Jurkat, Clone E6-1 (cell line): Measurements from ENCODE around the gene MVB12B.
"Not testable (repeated sequence)": the region's sequence is repeated elsewhere in the genome, so short reads cannot be mapped to it uniquely, and the experiment has no call there.

Experiments
- DNase-seq: peaks from one replicate; pipeline ENCODE4 v3.0.0-alpha.2; 2011; ENCODE audit warnings: low read depth, low spot score
- H3K4me3 ChIP-seq: 2 replicates; pipeline ENCODE4 v1.5.1; 2011; ENCODE audit warnings: mild to moderate bottlenecking, low read length, control low read depth, moderate library complexity

MVB12B gene

DNA sequence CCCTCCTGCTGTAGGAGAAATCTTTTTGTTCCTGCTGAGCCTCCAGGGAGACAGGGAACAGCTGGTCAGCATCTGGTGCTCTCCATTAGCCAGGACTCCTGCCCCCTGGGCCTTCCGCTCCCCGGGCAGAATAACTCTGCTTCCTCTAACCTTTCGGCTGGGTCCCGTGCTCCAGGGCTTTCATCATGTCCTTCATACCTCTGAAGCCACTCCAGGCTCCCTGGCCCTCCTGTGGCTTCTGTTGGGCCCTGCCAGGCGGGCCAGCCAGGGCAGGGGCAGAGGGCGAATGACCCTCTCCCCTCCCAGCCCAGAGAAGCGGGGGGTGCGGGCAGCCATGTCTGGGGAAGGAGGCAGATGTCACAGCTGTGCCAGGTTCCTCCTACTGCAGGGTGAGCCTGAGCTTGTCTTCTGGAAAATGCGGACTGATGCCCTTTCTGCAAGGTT lies 205.4 kb downstream of the MVB12B start:
- no peak for DNase-seq
- no peak overlapping the region for H3K4me3 ChIP-seq

DNA sequence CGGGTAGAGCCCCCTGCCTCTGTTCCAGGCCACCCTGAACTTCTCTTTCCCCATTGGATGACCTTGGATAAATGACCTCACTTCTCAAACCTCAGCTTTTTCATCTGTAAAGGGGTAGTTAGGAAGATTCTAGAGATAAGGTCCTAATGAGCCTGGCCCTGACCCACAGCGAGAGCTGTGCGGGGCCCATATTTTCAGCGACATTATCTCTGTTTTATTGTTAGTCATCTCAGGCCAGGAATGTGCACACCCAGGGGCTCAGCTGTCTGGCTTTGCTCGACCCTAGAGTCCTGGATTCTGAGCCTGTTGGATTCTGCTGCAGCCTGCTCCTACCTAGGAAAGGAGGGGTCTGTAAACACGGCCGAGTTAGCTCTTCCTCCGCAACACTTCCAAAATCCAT lies 205.9 kb downstream of the MVB12B start:
- DNase-seq: no peak
- no peak overlapping the region for H3K4me3 ChIP-seq

DNA sequence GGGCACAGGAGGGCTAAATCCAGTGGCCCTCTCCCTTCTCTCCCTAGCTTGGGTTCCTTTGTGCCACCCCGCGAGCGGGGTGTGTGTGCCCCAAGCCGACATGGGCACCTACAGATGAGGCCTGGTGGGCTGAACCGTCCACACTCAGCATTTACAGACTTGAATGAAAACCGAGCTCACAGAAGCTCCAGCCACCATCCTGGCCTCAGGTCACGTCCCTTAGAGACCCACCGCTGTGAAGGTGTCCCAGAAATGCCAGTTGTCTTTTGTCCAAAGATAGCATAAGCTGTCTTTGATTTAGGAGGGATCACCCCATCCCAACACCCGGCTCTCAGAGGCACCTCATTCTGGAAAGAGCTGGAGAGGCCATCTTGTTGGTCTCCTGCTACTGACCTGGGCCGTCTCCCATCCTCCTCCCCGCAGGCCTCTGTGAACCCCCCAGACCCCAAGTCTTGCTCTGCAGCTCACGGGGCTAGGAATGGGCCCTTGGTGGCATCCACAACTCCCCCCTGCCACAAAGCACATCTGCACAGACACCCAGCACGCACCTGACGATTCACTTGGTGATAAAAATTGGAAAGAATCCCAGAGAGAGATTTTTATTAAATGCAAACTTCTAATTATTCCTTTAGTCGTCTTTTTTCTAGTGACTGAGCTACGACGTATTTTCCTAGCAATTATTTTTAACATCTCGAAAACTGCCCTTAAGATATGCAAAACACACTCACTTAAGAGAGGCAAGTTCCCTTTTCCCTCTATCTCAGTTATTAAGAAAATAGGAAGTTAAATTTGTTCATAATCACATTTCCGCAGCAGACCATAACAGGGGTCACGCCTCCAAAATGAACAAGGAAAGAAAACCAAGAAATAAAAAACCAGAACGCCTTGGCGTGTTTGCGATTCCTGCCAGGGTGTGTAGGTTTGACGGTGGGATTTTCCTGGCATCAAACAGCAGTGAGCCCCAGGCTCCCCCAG lies 206.6 kb downstream of the MVB12B start:
- no peak for DNase-seq
- H3K4me3 ChIP-seq: no peak overlapping the region

DNA sequence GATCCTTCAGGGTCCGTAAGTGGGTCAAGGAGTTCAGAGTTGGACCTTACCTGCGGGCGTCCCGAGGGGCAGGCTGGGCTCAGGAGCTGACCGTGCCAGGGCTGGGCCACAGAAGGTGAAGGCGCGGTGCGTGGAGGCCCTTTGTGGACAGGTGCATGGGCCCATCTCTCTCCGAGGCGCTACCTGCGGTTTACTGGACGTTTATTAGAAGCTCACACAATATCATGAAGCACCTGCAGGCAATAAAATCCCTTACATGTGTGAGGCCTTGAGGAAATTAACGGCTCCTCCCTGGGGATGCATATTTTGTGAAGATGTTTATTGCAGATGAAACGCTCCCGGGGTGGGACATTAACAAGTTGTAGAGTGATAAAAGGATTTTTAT lies 207.3 kb downstream of the MVB12B start:
- no peak overlapping the region for H3K4me3 ChIP-seq
- DNase-seq: no peak

DNA sequence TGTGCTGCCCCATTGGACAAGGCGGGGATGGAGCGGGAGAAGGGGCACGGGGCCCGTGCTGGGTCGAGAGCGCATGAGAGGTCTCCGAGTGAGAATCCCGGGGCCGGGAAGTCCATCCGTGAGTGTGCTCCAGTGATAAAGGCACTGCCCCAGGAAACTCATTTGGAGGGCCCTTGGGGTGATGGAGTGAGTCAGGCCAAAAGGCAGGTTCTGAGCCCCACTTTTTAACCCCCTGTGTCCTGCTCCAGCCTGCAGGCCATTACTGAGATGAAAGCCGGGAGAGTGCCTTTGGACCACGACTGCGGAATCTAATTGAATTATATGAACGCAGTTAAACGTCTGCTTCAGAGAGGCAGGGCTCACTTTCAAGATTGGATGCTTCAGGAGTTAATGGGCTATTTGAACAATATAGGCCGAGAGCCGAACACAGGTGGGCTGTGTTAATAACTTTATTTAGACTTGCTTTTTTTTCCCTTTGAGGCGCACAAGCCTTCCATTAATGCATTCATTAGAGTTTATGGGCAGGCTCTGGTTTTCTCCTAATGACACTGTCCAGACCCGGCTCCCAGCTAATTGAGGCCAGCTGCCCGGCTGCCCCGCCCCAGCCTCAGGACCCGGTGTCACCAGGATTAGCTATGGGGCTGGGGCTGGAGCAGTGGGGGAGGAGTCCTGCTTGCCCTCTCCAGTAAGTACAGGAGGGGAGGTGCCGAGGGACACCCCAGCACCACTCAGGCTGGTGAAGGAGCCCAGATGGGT lies 208.0 kb downstream of the MVB12B start:
- DNase-seq: no peak
- H3K4me3 ChIP-seq: no peak overlapping the region

DNA sequence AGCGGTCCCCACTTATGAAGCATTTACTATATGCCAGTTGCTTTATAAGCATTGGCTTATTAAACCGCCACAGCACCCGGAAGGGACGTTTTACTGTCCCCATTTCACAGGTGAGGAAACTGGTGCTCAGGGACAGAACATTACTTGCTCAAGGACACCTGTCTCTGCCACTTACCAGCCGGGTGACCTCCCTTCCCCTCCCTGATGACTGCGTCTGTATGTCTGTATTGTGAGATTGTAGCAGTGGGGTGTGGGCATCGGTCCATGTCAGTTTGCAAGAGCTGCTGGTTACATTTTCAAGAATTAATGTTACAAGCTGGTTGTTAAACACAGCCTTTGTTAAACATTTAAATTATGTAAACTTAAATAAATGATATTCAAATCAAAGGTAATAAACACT lies 209.5 kb downstream of the MVB12B start:
- DNase-seq: no peak
- no peak overlapping the region for H3K4me3 ChIP-seq

DNA sequence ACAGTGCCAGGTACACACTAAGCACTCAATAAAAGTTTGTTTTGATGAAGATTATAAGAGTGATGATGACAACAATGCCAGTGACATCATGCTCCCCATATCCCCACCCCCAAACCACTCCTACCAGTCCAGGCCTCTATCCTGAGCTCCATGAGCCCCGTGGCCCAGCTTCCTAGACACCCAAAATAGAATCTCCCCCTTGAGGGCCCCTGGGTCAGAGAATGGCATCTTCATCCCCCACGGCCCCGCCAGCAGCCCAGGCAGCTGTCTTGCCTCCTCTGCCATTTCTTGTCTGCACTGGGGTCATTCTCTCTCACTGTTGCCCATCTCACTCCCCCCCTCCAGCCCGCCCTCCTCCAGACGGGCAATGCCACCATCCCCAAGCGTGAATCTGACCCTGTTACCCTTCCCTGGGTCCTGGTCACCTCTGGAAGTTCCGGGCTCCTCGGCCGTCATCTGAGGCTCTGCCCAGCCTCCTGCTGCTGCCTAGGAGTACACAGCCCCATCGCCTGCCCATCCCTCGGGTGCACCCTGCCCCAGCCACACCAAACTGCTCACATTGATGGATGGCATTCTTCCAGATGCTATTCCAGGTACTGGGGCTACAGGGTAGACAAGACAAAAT lies 210.3 kb downstream of the MVB12B start:
- no peak for DNase-seq
- no peak overlapping the region for H3K4me3 ChIP-seq

DNA sequence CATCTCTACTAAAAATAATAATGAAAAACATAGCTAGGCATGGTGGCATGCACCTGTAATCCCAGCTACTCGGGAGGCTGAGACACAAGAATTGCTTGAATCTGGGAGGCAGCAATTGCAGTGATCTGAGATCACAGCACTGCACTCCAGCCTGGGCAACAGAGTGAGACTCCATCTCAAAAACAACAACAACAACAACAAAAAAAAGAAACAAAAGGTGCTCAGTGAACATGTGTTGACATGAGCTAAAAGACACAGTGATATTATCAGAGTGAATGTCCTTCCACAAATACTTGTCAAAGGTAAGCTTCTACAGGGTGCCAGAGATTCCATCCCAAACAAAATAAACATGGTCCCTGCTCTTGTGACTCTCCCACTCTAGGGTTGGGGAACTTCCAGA lies 211.9 kb downstream of the MVB12B start:
- H3K4me3 ChIP-seq: no peak overlapping the region
- no peak for DNase-seq

DNA sequence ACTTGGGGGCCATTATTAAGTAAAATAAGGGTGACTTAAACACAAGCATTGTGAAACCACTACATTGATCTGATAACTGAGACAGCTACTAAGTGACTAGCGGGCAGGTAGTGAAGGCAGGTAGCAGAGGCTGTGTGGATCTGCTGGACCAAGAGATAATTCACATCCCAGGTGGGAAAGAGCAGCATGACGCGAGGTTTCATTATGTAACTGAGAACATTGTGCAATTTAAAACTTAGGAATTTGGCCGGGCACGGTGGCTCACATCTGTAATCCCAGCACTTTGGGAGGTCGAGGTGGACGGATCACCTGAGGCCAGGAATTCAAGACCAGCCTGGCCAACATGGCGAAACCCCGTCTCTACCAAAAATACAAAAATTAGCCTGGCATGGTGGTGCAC lies 213.8 kb downstream of the MVB12B start:
- not testable (repeated sequence) for H3K4me3 ChIP-seq, DNase-seq

DNA sequence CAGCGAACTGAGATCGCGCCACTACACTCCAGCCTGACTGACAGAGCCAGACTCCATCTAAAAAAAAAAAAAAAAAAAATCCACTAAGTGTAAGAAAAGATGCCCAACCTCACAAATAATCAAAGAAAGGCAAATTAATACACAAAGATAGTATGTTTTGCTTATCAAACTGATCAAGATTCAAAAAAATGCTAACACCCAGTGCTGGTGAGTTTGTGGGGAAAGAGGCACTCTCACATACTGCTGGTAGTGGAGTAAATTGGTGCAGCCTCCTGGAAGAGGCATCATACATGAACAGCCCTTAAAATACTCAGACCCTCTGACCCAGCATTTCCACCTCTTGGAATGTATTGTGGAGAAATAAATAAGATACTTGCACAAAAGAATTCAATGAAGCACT lies 216.9 kb downstream of the MVB12B start:
- no peak for DNase-seq
- no peak overlapping the region for H3K4me3 ChIP-seq

DNA sequence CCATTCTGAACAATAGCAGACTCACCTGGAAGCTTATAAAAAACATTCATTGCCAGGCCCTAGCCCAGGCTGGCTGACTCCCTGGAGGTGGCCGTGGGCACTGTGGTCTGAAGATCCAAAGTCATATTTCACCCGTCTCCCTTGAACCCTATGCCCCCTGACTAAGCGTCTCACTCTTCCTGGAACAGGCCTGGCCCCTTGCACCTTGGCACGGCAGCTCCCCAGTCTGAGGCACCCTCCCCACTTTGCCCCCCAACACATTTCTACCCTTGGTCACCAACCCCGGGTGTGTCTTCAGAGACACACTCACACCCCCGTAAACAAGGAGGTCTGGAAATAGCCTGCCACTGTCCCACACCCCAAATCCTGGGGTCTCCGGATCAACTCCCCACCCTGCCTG lies 218.5 kb downstream of the MVB12B start:
- no peak for DNase-seq
- H3K4me3 ChIP-seq: no peak overlapping the region

DNA sequence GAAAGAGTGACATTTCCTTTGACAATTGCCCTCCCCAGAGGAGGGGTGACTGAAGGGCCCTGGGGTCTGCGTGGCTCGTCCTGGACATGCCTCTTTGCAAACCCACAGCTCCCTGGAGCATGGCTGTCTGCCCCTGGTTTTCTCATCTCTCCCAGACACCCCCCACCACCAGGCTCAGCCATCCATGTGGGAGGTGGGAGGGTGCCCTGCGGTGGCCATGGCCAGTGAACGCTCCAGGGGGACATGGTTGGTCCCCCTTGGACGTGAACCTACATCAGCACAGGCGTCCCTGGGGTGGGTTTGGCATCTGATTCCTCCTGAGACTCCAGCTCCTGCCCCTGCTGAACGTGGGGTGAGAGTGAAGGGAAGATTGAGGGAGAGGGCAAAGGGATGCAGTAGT lies 219.4 kb downstream of the MVB12B start:
- no peak overlapping the region for H3K4me3 ChIP-seq
- DNase-seq: no peak

DNA sequence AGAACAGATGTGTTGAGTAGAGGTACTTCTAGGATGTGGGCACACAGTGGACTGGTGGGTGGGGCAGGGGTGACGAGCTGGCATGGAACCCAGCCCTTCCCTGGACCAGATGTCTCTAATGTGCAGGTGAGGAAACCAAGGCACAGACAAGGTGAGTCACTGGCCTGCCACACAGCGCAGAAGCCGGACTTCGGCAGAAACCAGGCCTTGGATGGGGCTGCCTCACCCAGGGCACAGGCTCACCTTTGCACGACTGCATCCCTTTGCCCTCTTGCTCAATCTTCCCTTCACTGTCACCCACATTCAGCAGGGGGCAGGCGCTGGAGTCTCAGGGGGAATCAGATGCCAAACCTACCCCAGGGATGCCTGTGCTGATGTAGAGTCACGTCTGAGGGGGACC lies 221.7 kb downstream of the MVB12B start:
- no peak overlapping the region for H3K4me3 ChIP-seq
- DNase-seq: no peak

DNA sequence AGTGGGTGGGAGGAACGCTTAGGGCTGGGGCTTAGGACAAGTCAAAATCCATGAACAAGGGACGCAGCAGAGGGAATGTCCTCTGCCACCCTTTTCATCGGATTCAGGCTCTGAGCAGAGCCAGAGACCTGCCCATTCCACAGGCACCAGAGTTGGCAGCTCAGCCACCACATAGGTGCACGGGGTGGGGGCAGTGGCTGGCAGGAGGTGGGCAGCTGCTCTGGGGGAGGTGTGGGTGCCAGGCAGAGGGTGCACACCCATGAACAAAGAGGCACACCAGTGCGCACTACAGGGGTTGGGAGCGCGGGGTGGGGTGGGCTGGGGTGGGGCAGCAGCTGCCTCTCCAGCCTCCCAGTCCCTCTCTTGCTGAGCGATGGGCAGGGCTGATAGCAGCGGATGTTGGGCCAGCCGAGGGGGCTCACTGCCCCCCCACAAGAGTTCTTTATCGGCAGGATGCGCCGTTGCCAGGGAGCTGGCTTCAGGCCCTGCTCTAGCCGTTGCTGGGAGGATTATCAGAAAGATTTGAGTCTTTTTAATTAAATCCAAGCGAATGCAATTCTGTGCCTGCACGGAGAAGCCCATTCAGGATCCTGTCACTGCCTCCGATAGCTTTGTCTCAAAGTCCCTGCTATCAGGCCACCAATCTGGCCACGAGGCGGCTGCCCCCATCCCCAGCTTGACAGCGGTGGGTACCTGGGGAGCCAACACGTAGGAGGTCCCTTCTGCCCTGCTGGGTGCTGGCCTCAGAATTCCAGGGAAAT lies 222.8 kb downstream of the MVB12B start:
- DNase-seq: no peak
- H3K4me3 ChIP-seq: no peak overlapping the region

DNA sequence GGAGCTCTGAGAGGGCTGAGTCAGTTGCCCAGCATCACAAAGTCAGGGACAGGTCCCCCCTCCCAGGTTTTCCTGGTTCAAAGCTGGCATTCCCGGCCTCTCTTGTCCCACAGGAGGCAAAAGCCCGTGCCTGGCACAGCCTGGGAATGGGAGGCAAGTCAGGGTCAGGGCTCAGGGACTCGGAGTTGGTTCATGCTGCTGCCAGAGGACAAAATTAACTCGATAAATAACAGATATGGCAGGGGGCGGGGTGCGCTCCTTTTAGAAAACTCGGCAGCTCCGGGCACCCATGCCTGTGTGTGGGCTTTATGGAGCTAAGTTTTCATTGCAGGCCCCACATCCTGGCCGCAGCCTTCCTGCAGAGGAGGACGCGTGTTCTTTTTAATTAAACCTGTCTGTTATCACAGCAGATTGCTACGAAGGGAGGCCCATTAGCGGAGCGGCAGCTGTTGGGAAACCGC lies 224.3 kb downstream of the MVB12B start:
- no peak for DNase-seq

DNA sequence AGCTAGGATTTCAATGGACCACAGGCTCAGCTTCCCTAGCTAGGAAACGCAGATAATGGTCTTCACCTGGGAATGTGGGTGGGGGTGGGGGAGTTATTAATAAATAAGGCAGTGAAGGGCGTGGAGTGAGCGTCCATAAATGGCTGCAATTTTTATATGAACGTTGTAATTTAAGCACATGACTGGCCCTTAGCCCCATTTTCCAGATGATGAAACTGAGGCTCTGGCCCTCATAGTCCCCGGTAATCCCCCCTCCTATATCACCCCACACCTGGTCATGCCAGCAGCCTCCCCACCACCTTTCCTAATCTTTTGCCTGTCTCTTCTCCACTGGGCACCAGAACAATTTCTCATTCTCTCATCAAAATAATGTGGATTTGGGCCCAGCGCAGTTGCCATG lies 225.2 kb downstream of the MVB12B start:
- H3K4me3 ChIP-seq: no peak overlapping the region
- no peak for DNase-seq

More for the DNA sequence above, 224.3 kb downstream of the MVB12B start:
- no peak overlapping the region for H3K4me3 ChIP-seq

DNA sequence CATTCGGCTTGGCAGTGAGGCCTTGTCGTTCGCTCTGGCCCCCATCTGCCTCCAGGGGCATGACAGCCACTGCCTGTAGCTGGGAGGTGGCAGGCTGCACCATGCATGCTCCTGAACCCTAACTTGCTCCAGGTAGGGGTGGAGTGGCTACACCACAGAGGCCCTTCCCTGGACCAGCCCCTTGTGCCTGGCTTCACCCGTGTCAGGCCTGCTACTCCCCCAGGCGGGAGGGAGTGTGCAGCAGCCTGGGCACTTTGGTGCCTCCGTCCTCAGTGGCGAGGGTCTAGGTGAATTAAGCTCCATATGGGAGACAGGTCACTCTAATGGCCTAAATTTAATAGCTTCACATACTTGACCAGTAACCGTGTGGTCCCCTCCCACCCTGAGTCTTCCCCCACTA lies 227.7 kb downstream of the MVB12B start:
- DNase-seq: no peak
- no peak overlapping the region for H3K4me3 ChIP-seq

DNA sequence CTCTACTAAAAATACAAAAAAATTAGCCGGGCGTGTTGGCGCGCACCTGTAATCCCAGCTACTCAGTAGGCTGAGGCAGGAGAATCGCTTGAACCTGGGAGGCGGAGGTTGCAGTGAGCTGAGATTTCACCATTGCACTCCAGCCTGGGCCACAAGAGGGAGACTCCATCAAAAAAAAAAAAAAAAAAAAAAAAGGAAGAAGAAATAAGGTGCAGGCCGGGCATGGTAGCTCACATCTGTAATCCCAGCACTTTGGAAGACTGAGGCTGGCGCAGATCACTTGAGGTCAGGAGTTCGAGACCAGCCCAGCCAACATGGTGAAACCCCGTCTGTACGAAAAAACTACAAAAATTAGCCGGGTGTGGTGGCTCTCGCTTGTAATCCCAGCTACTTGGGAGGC lies 228.8 kb downstream of the MVB12B start:
- not testable (repeated sequence) for H3K4me3 ChIP-seq, DNase-seq
